Measurements from ENCODE around the gene ACOD1. TPM values are rescaled to one million over a fixed set of nuclear protein-coding genes. Genes with fewer than 3 reads are reported as not detected.

ACOD1 gene
- total RNA-seq: not detected in 2 replicates

DNA sequence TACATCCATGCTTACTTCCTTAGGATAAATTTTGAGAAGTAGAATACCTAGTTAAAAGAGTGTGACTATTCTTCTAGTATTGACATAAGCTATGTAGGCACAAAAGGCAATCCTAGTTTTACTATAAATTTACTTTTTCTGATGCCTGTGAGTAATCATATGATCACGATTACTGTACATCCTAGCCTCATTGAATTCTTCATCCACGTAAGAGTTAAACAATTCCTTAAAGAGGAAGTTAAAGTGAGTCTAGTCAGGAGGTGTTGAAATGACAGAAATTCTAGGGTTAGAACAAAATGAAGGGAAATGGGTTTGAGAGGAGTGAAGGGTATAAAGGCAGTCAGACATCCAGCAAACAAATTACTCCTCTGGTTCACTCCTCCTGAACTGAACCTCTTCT lies at the start of gene ACOD1:
Gene ACOD1 (plus strand): TSS at position 363 of the 400 bp plus-strand sequence. CDS start 48 bp downstream, outside the sequence.

DNA sequence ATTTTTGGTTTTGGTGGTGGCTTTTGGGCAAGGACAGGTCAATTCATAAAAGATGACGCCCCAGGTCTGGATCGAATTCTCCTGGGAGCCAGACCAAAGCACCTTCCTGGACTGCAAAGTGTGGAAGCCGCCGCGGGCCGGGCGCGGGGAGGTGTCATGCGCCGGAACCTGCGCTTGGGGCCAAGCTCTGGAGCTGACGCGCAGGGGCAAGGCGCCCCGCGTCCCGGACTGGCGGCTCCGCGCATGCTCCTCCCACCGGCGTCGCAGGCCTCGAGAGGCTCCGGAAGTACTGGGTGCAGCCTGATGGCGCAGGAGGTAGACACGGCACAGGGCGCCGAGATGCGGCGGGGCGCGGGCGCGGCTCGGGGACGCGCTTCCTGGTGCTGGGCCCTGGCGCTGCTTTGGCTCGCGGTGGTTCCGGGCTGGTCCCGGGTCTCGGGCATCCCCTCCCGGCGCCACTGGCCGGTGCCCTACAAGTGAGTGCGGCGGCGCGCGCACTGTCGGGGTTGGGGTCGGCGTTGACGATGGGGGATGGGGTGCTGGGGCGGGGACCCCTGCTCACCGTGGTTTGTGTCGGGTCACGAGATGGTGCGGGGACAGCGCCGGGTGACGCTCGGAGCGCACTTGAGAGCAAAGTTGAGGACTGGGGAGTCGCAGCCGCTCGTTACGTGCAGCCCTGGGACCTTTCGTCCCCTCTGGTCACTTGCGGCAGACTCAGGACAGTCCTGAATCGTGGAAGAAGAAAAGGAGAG lies 43.7 kb downstream of the ACOD1 start, which contains the start of gene CLN5:
Gene CLN5 (plus strand): TSS at position 286 of the 752 bp plus-strand sequence. CDS start 18 bp downstream, at position 304.

Other genes with a start within 250 kb of the ACOD1 start
- 71.0 and 114 TPM in 2 replicates for gene KCTD12, start 62.1 kb upstream of the ACOD1 start, total RNA-seq
- 22.1 and 25.3 TPM in 2 replicates for gene CLN5, start 43.6 kb downstream of the ACOD1 start, total RNA-seq
- gene FBXL3, start 78.6 kb downstream of the ACOD1 start, total RNA-seq: 46.5 and 57.8 TPM in 2 replicates